ENCODE measurements around the gene UNCX. TPM values are rescaled to one million over a fixed set of nuclear protein-coding genes. Genes with fewer than 3 reads are reported as not detected.

Gene UNCX
- total RNA-seq, 2 experiments from 2014 or later, result not detected

DNA sequence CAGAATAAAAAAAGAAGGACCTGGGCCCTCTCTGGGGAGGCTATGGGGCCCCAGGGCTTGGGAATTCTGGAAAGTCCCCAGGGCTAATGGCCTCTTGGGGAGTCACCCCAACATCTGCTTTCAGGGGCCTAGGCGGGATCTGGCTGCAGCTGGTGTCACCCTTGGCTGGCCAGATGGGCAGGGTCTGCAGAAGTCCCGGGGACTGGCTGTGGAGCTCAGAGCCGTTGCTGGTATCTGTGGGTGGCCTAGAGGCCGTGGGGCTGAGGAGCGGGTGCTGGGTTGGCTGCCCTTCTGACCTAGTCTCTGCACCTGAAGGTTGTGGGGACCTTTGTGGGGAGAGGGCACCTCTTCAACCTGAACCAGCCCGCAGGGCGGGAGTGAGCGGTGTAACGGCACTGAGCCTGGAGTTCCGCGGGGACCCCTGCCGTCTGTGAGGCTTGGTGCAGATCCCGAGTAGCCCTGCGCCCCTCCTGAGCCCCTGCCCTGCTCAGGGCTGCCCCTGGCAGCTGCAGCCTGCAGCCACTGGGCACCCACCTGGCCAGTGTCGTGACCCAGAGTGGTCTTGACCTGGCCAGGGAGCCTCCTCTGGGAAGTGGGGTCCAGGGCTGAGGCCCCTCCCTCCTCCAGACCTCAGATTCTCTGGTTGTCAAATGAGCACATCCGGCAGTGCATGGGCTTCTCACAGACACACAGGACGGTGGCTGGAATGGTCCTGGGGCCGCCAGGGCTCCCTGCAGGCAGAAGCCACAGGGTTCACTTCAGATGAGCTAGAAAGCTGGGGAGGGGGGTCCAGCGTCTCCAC is 51.5 kb downstream of the UNCX start:
- Mint-ChIP-seq H3K4me3 (no peak overlapping the region), H3K27me3 (peaks cover 2% of the 10 kb centered on the region), H3K36me3 (no peaks in the 10 kb centered on the region), H3K27ac (no peak overlapping the region), H3K4me1 (no peaks in the 10 kb centered on the region), H3K9me3 (no peaks in the 10 kb centered on the region)
- POLR2A ChIA-PET, result no interaction called here
- ATAC-seq (ENCODE audit: low read depth) (no peak), DNase-seq (no peak)

- Mint-ChIP-seq H3K36me3 (no peaks in the 10 kb centered on the region), H3K9me3 (no peaks in the 10 kb centered on the region), H3K27ac (no peak overlapping the region), H3K4me3 (no peak overlapping the region), H3K4me1 (no peaks in the 10 kb centered on the region), H3K27me3 (peaks cover 9% of the 10 kb centered on the region)
- POLR2A ChIA-PET, result no interaction called here
- DNase-seq, result no peak
- no peak for ATAC-seq (ENCODE audit: low read depth)
Measured at GRCh38 chr7:1284743-1285458, 52.2 kb downstream of the UNCX start.

DNA sequence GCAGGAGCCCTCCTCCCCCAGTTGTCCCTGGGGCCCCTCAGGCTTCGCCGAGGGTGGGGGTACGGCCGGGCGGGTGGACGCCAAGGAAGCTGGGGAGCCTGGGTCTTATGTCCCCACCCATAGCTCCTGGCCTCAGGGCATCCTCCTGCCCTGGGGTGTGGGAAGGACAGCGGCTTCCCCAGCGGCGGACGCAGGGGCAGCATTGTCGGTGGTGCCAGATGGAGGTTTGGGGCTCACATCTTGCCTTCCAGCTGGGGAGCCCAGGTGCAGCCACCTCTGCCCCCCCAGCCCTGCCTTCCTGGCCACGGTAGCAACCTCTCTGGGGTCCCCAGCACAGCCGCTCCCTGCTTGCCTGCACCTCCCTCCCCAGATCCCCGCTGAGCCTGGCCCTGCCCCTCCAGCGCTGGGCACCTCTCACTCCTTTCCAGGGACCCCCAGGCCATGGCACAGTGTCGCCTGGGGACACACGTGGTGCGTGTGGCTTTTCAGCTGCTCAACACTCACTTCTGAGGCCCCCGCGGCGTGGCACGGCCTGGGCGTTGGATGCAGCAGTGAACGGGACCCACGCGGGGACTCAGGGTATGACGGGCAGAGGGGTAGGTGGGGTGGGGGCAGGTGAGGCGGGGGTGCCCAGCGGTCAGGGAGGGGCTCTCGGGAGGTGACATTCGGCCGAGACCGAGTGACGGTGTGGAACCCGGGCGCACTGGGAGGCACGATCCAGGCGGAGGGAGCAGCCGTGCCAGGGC is 53.1 kb downstream of the UNCX start:
- POLR2A ChIA-PET, result no interaction called here
- no peaks in the 10 kb centered on the region for H3K4me1 Mint-ChIP-seq
- H3K36me3 Mint-ChIP-seq, result no peaks in the 10 kb centered on the region
- H3K27ac Mint-ChIP-seq, result no peak overlapping the region
- ATAC-seq (ENCODE audit: low read depth) (no peak), DNase-seq (no peak)
- H3K27me3 Mint-ChIP-seq, result peaks cover 17% of the 10 kb centered on the region
- no peaks in the 10 kb centered on the region for H3K9me3 Mint-ChIP-seq
- H3K4me3 Mint-ChIP-seq, result no peak overlapping the region

Other genes starting within 250 kb of the UNCX start
- not detected for gene CYP2W1, start 249.7 kb upstream of the UNCX start, total RNA-seq
- gene GPR146, start 188.3 kb upstream of the UNCX start, total RNA-seq, result 1 to 10 TPM; 2.1 to 4.1 TPM
- gene GPER1, start 144.8 kb upstream of the UNCX start, total RNA-seq, result under 1 TPM; 0.19 to 0.26 TPM
- 10 to 100 TPM; 31.3 to 33.2 TPM for gene ZFAND2A, start 72.7 kb upstream of the UNCX start, total RNA-seq
- 1 to 10 TPM; 2.8 to 3.9 TPM for gene MICALL2, start 226.6 kb downstream of the UNCX start, total RNA-seq

Data from activated naive CD8-positive, alpha-beta T cell treated with anti-CD3 and anti-CD28 coated beads, Interleukin-2, amount 10 ng/mL, durations not matched to agents 7 days and 5 days (primary cell).